Uterus (tissue), 2 donors: ENCODE results near the gene CEP164.

Source experiments
- POLR2A ChIP-seq, 2 donors: fragments of 450-650 bp; IDR thresholded peaks; one replicate each; pipeline ENCODE4 v1.6.1; 2016; ENCODE audit warnings: antibody characterized with exemption in 2 of 2, mild to moderate bottlenecking in 1 of 2, moderate library complexity in 1 of 2
- TF ChIP-seq, protein P1 (sequence below), 4 experiments: fragments of 200-600 bp in 2 of 4; fragments of 450-650 bp in 2 of 4; sonication (generic) in 2 of 4; IDR thresholded peaks; one replicate each; pipeline ENCODE4 v1.5.1; 2016 to 2019; ENCODE audit warnings: antibody characterized with exemption in 4 of 4, mild to moderate bottlenecking in 2 of 4, moderate library complexity in 1 of 4

DNA sequence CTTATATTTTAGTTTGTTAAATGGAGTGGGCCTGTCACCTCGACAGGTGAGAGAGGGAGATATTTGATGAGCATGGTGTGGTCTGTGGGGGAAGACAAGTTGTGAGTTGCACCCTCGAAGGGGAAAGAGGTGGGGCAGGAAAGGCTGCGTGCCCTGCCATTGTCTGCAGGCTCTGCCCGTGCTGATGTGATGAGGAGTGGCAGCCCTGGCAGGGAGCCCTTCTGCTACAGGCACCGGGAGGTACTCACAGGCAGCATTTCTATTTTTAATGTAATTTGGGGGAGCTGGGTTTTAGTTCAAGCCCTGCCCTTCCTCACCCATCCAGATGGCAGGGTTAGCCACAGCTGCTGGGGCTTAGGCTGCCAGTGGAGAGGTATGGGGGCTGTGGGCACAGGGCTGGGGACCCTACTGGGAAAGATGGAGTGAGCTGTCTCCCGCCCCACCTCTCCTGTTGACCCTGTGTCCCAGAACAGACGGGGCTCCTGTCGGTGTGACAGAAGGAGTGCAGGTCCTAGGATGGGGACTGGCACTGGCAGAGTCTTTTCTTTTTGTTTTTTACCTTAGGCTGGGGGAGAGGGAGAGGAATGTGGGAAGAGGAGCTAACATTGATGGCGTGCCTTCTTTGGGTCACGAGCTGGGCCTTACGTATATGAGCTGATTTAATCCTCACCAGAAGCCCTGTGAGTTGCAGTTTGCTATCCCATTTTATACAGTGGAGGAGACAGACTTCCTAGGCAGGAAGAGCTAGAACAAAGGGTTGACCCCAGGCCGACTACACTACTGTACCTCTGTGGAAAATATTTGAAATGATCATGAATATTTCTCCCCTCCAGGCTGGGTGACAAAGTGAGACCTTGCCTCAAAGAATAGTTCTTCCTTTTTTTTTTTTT, 51.6 kb downstream of the CEP164 start:
- TF ChIP-seq, protein P1, sequence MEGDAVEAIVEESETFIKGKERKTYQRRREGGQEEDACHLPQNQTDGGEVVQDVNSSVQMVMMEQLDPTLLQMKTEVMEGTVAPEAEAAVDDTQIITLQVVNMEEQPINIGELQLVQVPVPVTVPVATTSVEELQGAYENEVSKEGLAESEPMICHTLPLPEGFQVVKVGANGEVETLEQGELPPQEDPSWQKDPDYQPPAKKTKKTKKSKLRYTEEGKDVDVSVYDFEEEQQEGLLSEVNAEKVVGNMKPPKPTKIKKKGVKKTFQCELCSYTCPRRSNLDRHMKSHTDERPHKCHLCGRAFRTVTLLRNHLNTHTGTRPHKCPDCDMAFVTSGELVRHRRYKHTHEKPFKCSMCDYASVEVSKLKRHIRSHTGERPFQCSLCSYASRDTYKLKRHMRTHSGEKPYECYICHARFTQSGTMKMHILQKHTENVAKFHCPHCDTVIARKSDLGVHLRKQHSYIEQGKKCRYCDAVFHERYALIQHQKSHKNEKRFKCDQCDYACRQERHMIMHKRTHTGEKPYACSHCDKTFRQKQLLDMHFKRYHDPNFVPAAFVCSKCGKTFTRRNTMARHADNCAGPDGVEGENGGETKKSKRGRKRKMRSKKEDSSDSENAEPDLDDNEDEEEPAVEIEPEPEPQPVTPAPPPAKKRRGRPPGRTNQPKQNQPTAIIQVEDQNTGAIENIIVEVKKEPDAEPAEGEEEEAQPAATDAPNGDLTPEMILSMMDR (IDR thresholded peaks at IDR 0.05): no peak
- TF ChIP-seq POLR2A (IDR thresholded peaks at IDR 0.05): no peak
